ENCODE measurements around the gene PSD.

PSD gene

DNA sequence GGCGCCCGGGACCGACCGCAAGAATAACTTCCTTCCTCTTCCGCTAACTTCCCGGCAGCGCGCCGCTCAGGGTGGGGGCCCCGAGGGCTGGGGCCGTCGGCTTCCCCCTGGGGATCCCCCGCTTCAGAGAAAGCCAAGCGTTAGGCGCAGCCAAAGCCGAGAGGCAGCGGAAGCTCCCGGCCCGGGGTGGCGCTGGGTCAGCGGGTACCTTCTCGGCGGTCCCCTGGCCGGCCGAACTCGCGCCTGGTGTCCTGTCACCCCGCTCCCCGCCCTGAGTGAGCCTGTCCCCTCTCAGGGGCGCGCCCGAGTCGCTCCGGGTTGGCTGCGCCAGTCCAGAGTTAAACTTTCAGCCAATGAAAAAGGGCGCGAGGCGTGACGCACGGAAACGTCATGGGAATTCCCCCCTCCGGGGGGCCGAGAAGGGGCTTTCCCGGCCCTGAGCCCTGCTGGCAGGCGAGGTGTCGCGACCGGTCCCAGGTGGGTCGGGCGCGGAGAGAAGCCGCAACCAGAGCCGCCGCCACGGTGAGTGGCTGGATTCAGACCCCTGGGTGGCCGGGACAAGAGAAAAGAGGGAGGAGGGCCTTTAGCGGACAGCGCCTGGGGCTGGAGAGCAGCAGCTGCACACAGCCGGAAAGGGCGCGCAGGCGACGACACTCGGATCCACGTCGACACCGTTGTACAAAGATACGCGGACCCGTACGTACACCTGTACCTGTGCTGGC is 24.3 kb downstream of the PSD start:
- Histone ChIP-seq H3K27me3 (ENCODE audit: insufficient read depth, low read length, poor library complexity, severe bottlenecking) (no peaks in the 10 kb centered on the region), H2AFZ (ENCODE audit: low read length) (peak overlapping the region; percentile 76), H3K4me2 (ENCODE audit: low read depth, low read length, poor library complexity, severe bottlenecking) (peak overlapping the region; percentile 88), H3F3A (ENCODE audit: low read depth) (no peaks in the 10 kb centered on the region), H3K9me2 (replicated peaks; ENCODE audit: low read depth, low read length) (no peaks in the 10 kb centered on the region), H3K9me3 (ENCODE audit: insufficient read depth, low read depth, low read length) (no peaks in the 10 kb centered on the region), H3K4me1 (ENCODE audit: insufficient read depth, low read length, poor library complexity, severe bottlenecking) (peaks cover 17% of the 10 kb centered on the region), H3K4me3 (ENCODE audit: low read length, poor library complexity, severe bottlenecking) (peak overlapping the region; percentile 77), H3K79me2 (ENCODE audit: insufficient read depth, low read length) (peaks cover 13% of the 10 kb centered on the region; the same call in 1 of the 2 replicates), H3K9ac (ENCODE audit: low read depth, low read length, poor library complexity, severe bottlenecking) (peak overlapping the region; percentile 79), H3K36me3 (ENCODE audit: insufficient read depth, low read length) (peaks cover 3% of the 10 kb centered on the region; the same call in 1 of the 2 replicates), H4K20me1 (ENCODE audit: insufficient read depth, low read length, poor library complexity, severe bottlenecking) (no peaks in the 10 kb centered on the region)
- no peak for TF ChIP-seq EZH2phosphoT487 (IDR thresholded peaks at IDR 0.05; ENCODE audit: borderline replicate concordance)
- TF ChIP-seq, protein P1, sequence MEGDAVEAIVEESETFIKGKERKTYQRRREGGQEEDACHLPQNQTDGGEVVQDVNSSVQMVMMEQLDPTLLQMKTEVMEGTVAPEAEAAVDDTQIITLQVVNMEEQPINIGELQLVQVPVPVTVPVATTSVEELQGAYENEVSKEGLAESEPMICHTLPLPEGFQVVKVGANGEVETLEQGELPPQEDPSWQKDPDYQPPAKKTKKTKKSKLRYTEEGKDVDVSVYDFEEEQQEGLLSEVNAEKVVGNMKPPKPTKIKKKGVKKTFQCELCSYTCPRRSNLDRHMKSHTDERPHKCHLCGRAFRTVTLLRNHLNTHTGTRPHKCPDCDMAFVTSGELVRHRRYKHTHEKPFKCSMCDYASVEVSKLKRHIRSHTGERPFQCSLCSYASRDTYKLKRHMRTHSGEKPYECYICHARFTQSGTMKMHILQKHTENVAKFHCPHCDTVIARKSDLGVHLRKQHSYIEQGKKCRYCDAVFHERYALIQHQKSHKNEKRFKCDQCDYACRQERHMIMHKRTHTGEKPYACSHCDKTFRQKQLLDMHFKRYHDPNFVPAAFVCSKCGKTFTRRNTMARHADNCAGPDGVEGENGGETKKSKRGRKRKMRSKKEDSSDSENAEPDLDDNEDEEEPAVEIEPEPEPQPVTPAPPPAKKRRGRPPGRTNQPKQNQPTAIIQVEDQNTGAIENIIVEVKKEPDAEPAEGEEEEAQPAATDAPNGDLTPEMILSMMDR (conservative IDR thresholded peaks at IDR 0.05; ENCODE audit: low read length), result no peak

DNA sequence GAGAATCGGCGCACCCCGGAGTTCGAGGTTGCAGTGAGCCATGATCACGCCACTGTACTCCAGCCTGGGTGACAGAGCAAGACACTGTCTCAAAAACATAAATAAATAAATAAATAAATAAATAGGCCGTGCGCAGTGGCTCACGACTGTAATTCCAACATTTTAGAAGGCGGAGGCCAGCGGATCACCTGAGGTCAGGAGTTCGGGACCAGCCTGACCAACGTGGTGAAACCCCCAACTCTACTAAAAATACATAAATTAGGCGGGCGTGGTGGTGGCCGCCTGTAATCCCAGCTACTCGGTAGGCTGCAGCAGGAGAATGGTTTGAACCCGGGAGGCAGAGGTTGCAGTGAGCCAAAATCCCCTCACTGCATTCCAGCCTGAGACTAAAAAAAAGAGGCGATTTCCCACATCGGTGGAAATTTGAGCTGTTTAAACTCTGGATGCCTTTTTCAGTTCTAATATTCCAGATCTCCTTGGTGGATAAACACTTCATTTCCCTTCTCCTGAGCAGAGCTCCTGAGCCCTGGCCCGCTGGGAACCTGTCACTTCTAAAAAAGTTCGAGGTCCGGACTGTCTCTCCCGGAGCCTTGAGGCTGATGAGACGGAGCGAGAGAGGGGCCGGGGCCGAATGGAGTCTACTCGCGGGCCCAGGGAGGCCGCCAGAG is 25.0 kb downstream of the PSD start:
- Histone ChIP-seq H3K4me1 (ENCODE audit: insufficient read depth, low read length, poor library complexity, severe bottlenecking) (peaks cover 17% of the 10 kb centered on the region), H3K9me2 (replicated peaks; ENCODE audit: low read depth, low read length) (no peaks in the 10 kb centered on the region), H3K4me3 (ENCODE audit: low read length, poor library complexity, severe bottlenecking) (peak overlapping the region; percentile 77), H2AFZ (ENCODE audit: low read length) (peak overlapping the region; percentile 76; the same call in 1 of the 2 replicates), H3K9me3 (ENCODE audit: insufficient read depth, low read depth, low read length) (no peaks in the 10 kb centered on the region), H3F3A (ENCODE audit: low read depth) (no peaks in the 10 kb centered on the region), H4K20me1 (ENCODE audit: insufficient read depth, low read length, poor library complexity, severe bottlenecking) (no peaks in the 10 kb centered on the region), H3K9ac (ENCODE audit: low read depth, low read length, poor library complexity, severe bottlenecking) (peak overlapping the region; percentile 79), H3K4me2 (ENCODE audit: low read depth, low read length, poor library complexity, severe bottlenecking) (peak overlapping the region; percentile 88), H3K27me3 (ENCODE audit: insufficient read depth, low read length, poor library complexity, severe bottlenecking) (no peaks in the 10 kb centered on the region), H3K79me2 (ENCODE audit: insufficient read depth, low read length) (peaks cover 13% of the 10 kb centered on the region; the same call in 1 of the 2 replicates), H3K36me3 (ENCODE audit: insufficient read depth, low read length) (peaks cover 3% of the 10 kb centered on the region; the same call in 1 of the 2 replicates)
- TF ChIP-seq, protein P1 (conservative IDR thresholded peaks at IDR 0.05; ENCODE audit: low read length), result peak; percentile 82
- TF ChIP-seq EZH2phosphoT487 (IDR thresholded peaks at IDR 0.05; ENCODE audit: borderline replicate concordance), result no peak

DNA sequence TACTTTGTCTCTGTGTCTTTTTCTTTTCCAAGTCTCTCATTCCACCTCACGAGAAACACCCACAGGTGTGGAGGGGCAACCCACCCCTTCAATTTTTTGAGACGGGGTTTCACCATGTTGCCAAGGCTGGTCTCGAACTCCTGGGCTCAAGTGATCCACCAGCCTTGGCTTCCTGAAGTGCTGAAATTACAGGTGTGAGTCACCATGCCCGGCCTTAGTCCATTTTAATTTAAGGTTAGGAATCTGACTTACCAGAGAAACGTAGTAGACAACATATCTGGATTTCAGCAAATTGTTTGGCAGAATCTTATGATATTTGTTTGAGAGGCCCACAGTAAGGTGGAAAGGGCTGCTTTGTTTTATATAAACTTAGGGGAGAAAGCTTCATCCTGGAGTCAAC is 26.3 kb downstream of the PSD start:
- Histone ChIP-seq H3K4me1 (ENCODE audit: insufficient read depth, low read length, poor library complexity, severe bottlenecking) (peaks cover 17% of the 10 kb centered on the region), H3K79me2 (ENCODE audit: insufficient read depth, low read length) (peaks cover 13% of the 10 kb centered on the region; the same call in 1 of the 2 replicates), H3K9me2 (replicated peaks; ENCODE audit: low read depth, low read length) (no peaks in the 10 kb centered on the region), H3K4me3 (ENCODE audit: low read length, poor library complexity, severe bottlenecking) (no peak overlapping the region), H4K20me1 (ENCODE audit: insufficient read depth, low read length, poor library complexity, severe bottlenecking) (no peaks in the 10 kb centered on the region), H3K27me3 (ENCODE audit: insufficient read depth, low read length, poor library complexity, severe bottlenecking) (no peaks in the 10 kb centered on the region), H3K9me3 (ENCODE audit: insufficient read depth, low read depth, low read length) (no peaks in the 10 kb centered on the region), H3F3A (ENCODE audit: low read depth) (no peaks in the 10 kb centered on the region), H3K9ac (ENCODE audit: low read depth, low read length, poor library complexity, severe bottlenecking) (no peak overlapping the region), H2AFZ (ENCODE audit: low read length) (no peak overlapping the region), H3K4me2 (ENCODE audit: low read depth, low read length, poor library complexity, severe bottlenecking) (no peak overlapping the region), H3K36me3 (ENCODE audit: insufficient read depth, low read length) (no peaks in the 10 kb centered on the region)
- TF ChIP-seq, protein P1 (conservative IDR thresholded peaks at IDR 0.05; ENCODE audit: low read length), result no peak
- TF ChIP-seq EZH2phosphoT487 (IDR thresholded peaks at IDR 0.05; ENCODE audit: borderline replicate concordance), result no peak
